Prostate gland (tissue), 2 donors: ENCODE data around the gene B4GALT4.

Experiments used
- CTCF ChIP-seq, 4 experiments: fragments of 200-600 bp in 2 of 4; fragments of 450-650 bp in 2 of 4; sonication (generic) in 2 of 4; IDR thresholded peaks; 1 replicate in 3 of 4; 2 replicates in 1 of 4; pipeline ENCODE4 v1.5.1; 2016 to 2019; ENCODE audit warnings: antibody characterized with exemption in 4 of 4, mild to moderate bottlenecking in 2 of 4, moderate library complexity in 2 of 4
- POLR2AphosphoS5 ChIP-seq: sonication (generic); formaldehyde crosslinking; IDR thresholded peaks from one replicate; pipeline ENCODE4 v1.6.1; 2017; ENCODE audit warnings: antibody characterized with exemption

- no peak for TF ChIP-seq CTCF (IDR thresholded peaks at IDR 0.05)
- no peak for TF ChIP-seq POLR2AphosphoS5
Observed at GRCh38 chr3:119205209-119205608, 35.5 kb downstream of the B4GALT4 start.
